DOHH2 (cell line): ENCODE results near the gene PLPP3.

ENCODE experiments used
- CTCF ChIP-seq: fragments of 200-600 bp; sonication (generic); IDR thresholded peaks from one replicate; pipeline ENCODE4 v1.5.1; 2014; ENCODE audit warnings: antibody characterized with exemption, mild to moderate bottlenecking, low read depth, low read length; ENCODE audit not compliant: poor library complexity, severe bottlenecking
- EZH2phosphoT487 ChIP-seq: fragments of 200-600 bp; sonication (generic); IDR thresholded peaks from 2 replicates; pipeline ENCODE4 v1.6.1; 2017; ENCODE audit warnings: borderline replicate concordance, mild to moderate bottlenecking, antibody characterized with exemption, low read length, moderate library complexity, mixed read lengths

DNA sequence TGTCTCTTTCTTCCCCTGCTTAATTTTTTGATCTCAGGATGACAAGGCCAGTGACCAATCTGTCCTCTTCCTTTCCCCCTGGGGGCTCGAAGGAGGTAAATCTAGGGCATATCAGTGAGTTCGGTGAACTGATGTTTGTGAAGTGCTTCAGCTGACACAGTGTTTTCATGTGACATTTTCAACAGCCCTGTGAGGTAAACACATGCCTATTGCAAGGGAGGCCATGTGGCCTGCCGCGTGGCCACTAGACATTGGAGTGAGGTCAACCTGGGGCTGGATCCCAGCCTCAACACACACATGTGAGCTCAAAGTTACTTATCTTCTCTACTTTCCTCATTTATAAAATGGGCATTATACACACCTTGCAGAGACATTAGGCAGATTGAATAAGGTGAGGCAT, 126.3 kb downstream of the PLPP3 start:
- TF ChIP-seq CTCF: no peak
- TF ChIP-seq EZH2phosphoT487: no peak
